ENCODE data around the gene RRP9. TPM values are rescaled to one million over a fixed set of nuclear protein-coding genes. Genes with fewer than 3 reads are reported as not detected.

RRP9 gene
- total and polyA plus RNA-seq, 2 donors (not counting 1 experiment from before 2014, with no cell fraction given): 16.7 to 21.9 TPM

GRCh38 chr3:51978143-51978502 is 36.4 kb upstream of the RRP9 start:
- H3K4me1 Mint-ChIP-seq: peaks cover 34% of the 10 kb centered on the region
- POLR2A ChIA-PET: no interaction called here
- no peak overlapping the region for H3K27ac Mint-ChIP-seq

More at GRCh38 chr3:51978143-51978502, 36.4 kb upstream of the RRP9 start:
- Histone ChIP-seq H3K9me3 (ENCODE audit: control extremely low read depth in 1 of 3, control insufficient read depth in 2 of 3, insufficient read depth in 1 of 3, low read length in 2 of 3) (no peaks in the 10 kb centered on the region), H3K4me2 (replicated peaks; ENCODE audit: low read depth, low read length, poor library complexity, severe bottlenecking) (no peak overlapping the region), H3K27me3 (replicated peaks in 1 of 4; ENCODE audit: control extremely low read depth in 1 of 4, control insufficient read depth in 3 of 4, insufficient read depth in 4 of 4, low read length in 3 of 4) (no peaks in the 10 kb centered on the region), H3K9ac (ENCODE audit: low read length) (no peak overlapping the region), H4K20me1 (ENCODE audit: control insufficient read depth, insufficient read depth, low read length, poor library complexity, severe bottlenecking) (no peaks in the 10 kb centered on the region), H3K4me1 (ENCODE audit: control insufficient read depth in 2 of 2, insufficient read depth in 2 of 2, low read length in 2 of 2) (peaks cover 24 to 33% of the 10 kb centered on the region in 2 donors), H3K4me3 (ENCODE audit: control extremely low read depth in 1 of 5, extremely low read depth in 1 of 5, insufficient read depth in 1 of 5, low read depth in 2 of 5, low read length in 4 of 5) (no peak overlapping the region), H2AFZ (ENCODE audit: insufficient read depth, low read depth, low read length, poor library complexity, severe bottlenecking) (no peak overlapping the region), H3K27ac (ENCODE audit: low read length in 2 of 2) (no peak overlapping the region), H3K36me3 (replicated peaks in 1 of 2; ENCODE audit: control extremely low read depth in 1 of 2, control insufficient read depth in 1 of 2, extremely low read depth in 1 of 2, insufficient read depth in 2 of 2, low read length in 1 of 2) (peaks cover 0 to 5% of the 10 kb centered on the region in 2 experiments), H3K79me2 (ENCODE audit: control insufficient read depth, insufficient read depth, low read length) (peaks cover 31% of the 10 kb centered on the region)
- TF ChIP-seq EZH2 (IDR thresholded peaks at IDR 0.05; ENCODE audit: borderline replicate concordance, insufficient read depth, low read depth, low read length, poor library complexity, severe bottlenecking) (no peak), CTCF (IDR thresholded peaks at IDR 0.05) (no peak)
- ATAC-seq (ENCODE audit: low read depth) (no peak), DNase-seq (no peak)
- CTCF ChIA-PET: no interaction called here
- WGBS (ENCODE audit: insufficient coverage): 90% methylated on average over 3 of the region's 4 CpGs
- no peak overlapping the region for H3K4me3 Mint-ChIP-seq
- intact Hi-C loops (cut with micrococcal nuclease): loop anchor here (10.0 kb wide), 1 partner anchor 727 kb away; the partner anchor contains the start of genes GLT8D1 and SPCS1
- H3K9me3 Mint-ChIP-seq (ENCODE audit: insufficient read depth): no peaks in the 10 kb centered on the region
- H3K27me3 Mint-ChIP-seq: no peaks in the 10 kb centered on the region

Measured in B cell (primary cell).